CD4-positive, alpha-beta memory T cell (primary cell): ENCODE measurements around the gene C1orf141. TPM values are rescaled to one million over a fixed set of nuclear protein-coding genes. Genes with fewer than 3 reads are reported as not detected.
"Not testable (repeated sequence)": the region's sequence is repeated elsewhere in the genome, so short reads cannot be mapped to it uniquely, and the experiment has no call there.

ENCODE experiments used
- CTCF ChIA-PET: fragments of 350-600 bp; sonication (Branson Sonifier 250); formaldehyde crosslinking; loops from one replicate; lab custom pipeline; 2021; ENCODE audit warnings: inconsistent platforms; ENCODE audit not compliant: partially characterized antibody; lab: Charles Lee
- POLR2A ChIA-PET: fragments of 350-600 bp; sonication (Branson Sonifier 250); formaldehyde crosslinking; loops from one replicate; lab custom pipeline; 2021; ENCODE audit not compliant: partially characterized antibody; lab: Charles Lee
- DNase-seq, 5 donors: peaks; one replicate each; pipeline versions ENCODE4 v3.0.0 to v3.0.0-alpha.2; 2020 to 2022; ENCODE audit warnings: mixed read lengths in 1 of 5
- H3K27ac ChIP-seq: one replicate; pipeline ENCODE4 v1.7.0; 2013; ENCODE audit warnings: low read depth, low read length
- H3K27me3 ChIP-seq: 2 replicates; pipeline ENCODE4 v1.7.0; 2013; ENCODE audit warnings: mild to moderate bottlenecking, low read length, moderate library complexity; ENCODE audit not compliant: insufficient read depth
- H3K36me3 ChIP-seq: 2 replicates; pipeline ENCODE4 v1.7.0; 2013; ENCODE audit warnings: mild to moderate bottlenecking, low read length, moderate library complexity; ENCODE audit not compliant: insufficient read depth
- H3K4me1 ChIP-seq: 2 replicates; pipeline ENCODE4 v1.7.0; 2013; ENCODE audit warnings: mild to moderate bottlenecking, low read length, moderate library complexity; ENCODE audit not compliant: insufficient read depth
- H3K4me3 ChIP-seq, 2 donors: one replicate each; pipeline ENCODE4 v1.7.0; 2013; ENCODE audit warnings: low read length in 2 of 2, mild to moderate bottlenecking in 1 of 2
- H3K9me3 ChIP-seq, 2 donors: one replicate each; pipeline ENCODE4 v1.7.0; 2013; ENCODE audit warnings: low read length in 2 of 2, control low read depth in 1 of 2; ENCODE audit not compliant: control insufficient read depth in 1 of 2
- H3K27ac Mint-ChIP-seq, 7 donors: one replicate each; pipeline ENCODE4 v1.8.0; 2020 to 2021; ENCODE audit warnings: mixed read lengths in 7 of 7, mild to moderate bottlenecking in 6 of 7, inconsistent platforms in 3 of 7, moderate library complexity in 3 of 7
- H3K27me3 Mint-ChIP-seq, 2 donors: one replicate each; pipeline ENCODE4 v1.8.0; 2020 to 2021; ENCODE audit warnings: mixed read lengths in 2 of 2
- H3K36me3 Mint-ChIP-seq, 2 donors: one replicate each; pipeline ENCODE4 v1.8.0; 2020 to 2021; ENCODE audit warnings: mixed read lengths in 2 of 2, inconsistent platforms in 1 of 2, mild to moderate bottlenecking in 1 of 2
- H3K4me1 Mint-ChIP-seq, 4 donors: one replicate each; pipeline ENCODE4 v1.8.0; 2020 to 2021; ENCODE audit warnings: mixed read lengths in 4 of 4, mild to moderate bottlenecking in 1 of 4
- H3K4me3 Mint-ChIP-seq, 8 donors: one replicate each; pipeline ENCODE4 v1.8.0; 2020 to 2021; ENCODE audit warnings: mixed read lengths in 8 of 8, mild to moderate bottlenecking in 7 of 8, moderate library complexity in 6 of 8, inconsistent platforms in 3 of 8
- H3K9me3 Mint-ChIP-seq, 8 donors: one replicate each; pipeline ENCODE4 v1.8.0; 2020 to 2021; ENCODE audit warnings: mixed read lengths in 8 of 8, mild to moderate bottlenecking in 5 of 8, inconsistent platforms in 3 of 8, moderate library complexity in 1 of 8
- intact Hi-C: fragments of 100-400 bp; cut with micrococcal nuclease; formaldehyde crosslinking; loops from one replicate; pipeline ENCODE4 v1.15.1; 2023
- polyA plus RNA-seq, 2 donors: library from polyadenylated mRNA; unstranded; fragments of 300-500 nt; fragmentation: Illumina TruSeq; gene quantifications; one replicate each; pipeline ENCODE4 v1.2.3, GENCODE V29; 2021
- total RNA-seq, 2 experiments: library from RNA; stranded (reverse); gene quantifications; one replicate each; pipeline ENCODE4 v1.2.3, GENCODE V29; 2021

The C1orf141 gene
- total and polyA plus RNA-seq, 4 experiments from 2014 or later: not detected

DNA sequence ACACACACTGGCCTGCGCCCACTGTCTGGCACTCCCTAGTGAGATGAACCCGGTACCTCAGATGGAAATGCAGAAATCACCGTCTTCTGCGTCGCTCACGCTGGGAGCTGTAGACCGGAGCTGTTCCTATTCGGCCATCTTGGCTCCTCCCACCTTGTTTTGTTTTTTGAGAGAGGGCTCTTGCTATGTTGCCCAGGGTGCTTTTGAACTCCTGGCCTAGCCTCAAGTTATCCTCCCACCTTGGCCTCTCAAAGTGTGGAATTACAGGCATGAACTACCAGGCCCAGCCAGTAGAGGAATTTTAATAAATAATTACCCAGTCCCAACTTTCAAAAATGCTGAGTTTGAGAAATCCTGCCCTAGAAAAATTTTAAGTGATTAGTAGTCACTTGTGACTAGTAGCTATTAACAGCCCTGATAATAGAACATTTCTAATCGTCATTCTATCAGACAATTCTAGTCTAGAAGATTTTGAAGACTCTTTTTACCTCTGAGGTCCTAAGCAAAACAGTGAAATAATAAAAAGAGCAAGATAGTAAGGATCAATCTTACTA lies 49.9 kb downstream of the C1orf141 start:
- ChIA-PET POLR2A (no interaction called here), CTCF (no interaction called here)
- DNase-seq: no peak
- H3K4me1 ChIP-seq: no peaks in the 10 kb centered on the region
- H3K9me3 ChIP-seq: no peaks in the 10 kb centered on the region
- Mint-ChIP-seq H3K27me3 (peaks cover 3 to 10% of the 10 kb centered on the region in 2 donors), H3K36me3 (peaks cover 0 to 7% of the 10 kb centered on the region in 2 donors), H3K27ac (no peak overlapping the region), H3K4me1 (no peaks in the 10 kb centered on the region), H3K4me3 (no peak overlapping the region), H3K9me3 (peaks cover 0 to 6% (median 4%) of the 10 kb centered on the region in 8 donors)
- no peaks in the 10 kb centered on the region for H3K27me3 ChIP-seq
- H3K27ac ChIP-seq: no peak overlapping the region
- intact Hi-C loops: no loop called here
- no peak overlapping the region for H3K4me3 ChIP-seq
- no peaks in the 10 kb centered on the region for H3K36me3 ChIP-seq

DNA sequence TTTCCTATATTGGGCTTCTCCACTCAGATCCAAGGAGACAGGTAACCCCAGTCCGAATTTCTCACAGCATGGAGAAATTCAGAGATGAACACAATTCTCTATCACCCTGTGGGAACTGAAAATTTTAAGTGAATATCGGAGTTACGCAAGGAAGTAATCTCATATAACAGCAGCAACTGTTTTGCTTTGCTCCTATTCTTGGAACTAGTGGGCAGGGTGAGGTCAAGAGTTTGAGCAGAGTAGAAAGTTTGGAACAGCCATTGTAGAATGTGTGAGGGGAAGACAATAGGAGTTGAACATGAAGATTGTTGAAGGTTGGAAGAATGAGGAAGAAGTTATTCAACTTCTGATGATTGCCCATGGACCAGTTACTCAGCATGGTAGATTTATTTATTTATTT lies 56.5 kb downstream of the C1orf141 start:
- H3K9me3 ChIP-seq: no peaks in the 10 kb centered on the region
- POLR2A ChIA-PET: no interaction called here
- no peaks in the 10 kb centered on the region for H3K4me1 Mint-ChIP-seq
- no peak for DNase-seq
- H3K4me3 ChIP-seq: no peak overlapping the region
- intact Hi-C loops: no loop called here
- H3K27ac Mint-ChIP-seq: no peak overlapping the region
- no peaks in the 10 kb centered on the region for H3K4me1 ChIP-seq
- H3K27ac ChIP-seq: no peak overlapping the region
- no peaks in the 10 kb centered on the region for H3K36me3 Mint-ChIP-seq
- H3K27me3 ChIP-seq: no peaks in the 10 kb centered on the region
- no peak overlapping the region for H3K4me3 Mint-ChIP-seq
- H3K27me3 Mint-ChIP-seq: no peaks in the 10 kb centered on the region
- H3K9me3 Mint-ChIP-seq: peaks cover 0 to 6% (median 4%) of the 10 kb centered on the region in 8 donors
- CTCF ChIA-PET: no interaction called here
- no peaks in the 10 kb centered on the region for H3K36me3 ChIP-seq

- Mint-ChIP-seq H3K36me3 (no peaks in the 10 kb centered on the region), H3K27me3 (peaks cover under 1 to 5% of the 10 kb centered on the region in 2 donors), H3K27ac (no peak overlapping the region), H3K4me3 (no peak overlapping the region), H3K4me1 (no peaks in the 10 kb centered on the region), H3K9me3 (peaks cover 0 to 13% (median 11%) of the 10 kb centered on the region in 8 donors)
- no peaks in the 10 kb centered on the region for H3K36me3 ChIP-seq
- DNase-seq: no peak
- H3K4me1 ChIP-seq: no peaks in the 10 kb centered on the region
- no peak overlapping the region for H3K4me3 ChIP-seq
- POLR2A ChIA-PET: no interaction called here
- no peaks in the 10 kb centered on the region for H3K9me3 ChIP-seq
- intact Hi-C loops: no loop called here
- no peak overlapping the region for H3K27ac ChIP-seq
- CTCF ChIA-PET: no interaction called here
- H3K27me3 ChIP-seq: no peaks in the 10 kb centered on the region
Observed at GRCh38 chr1:67077593-67077992, 57.2 kb downstream of the C1orf141 start.

- POLR2A ChIA-PET: no interaction called here
- no peak overlapping the region for H3K4me3 ChIP-seq
- Mint-ChIP-seq H3K9me3 (peaks cover 3 to 29% (median 22%) of the 10 kb centered on the region in 8 donors), H3K4me3 (no peak overlapping the region), H3K4me1 (no peaks in the 10 kb centered on the region), H3K36me3 (peaks cover 3 to 7% of the 10 kb centered on the region in 2 donors), H3K27me3 (peaks cover 7 to 13% of the 10 kb centered on the region in 2 donors), H3K27ac (no peak overlapping the region)
- H3K36me3 ChIP-seq: no peaks in the 10 kb centered on the region
- intact Hi-C loops: no loop called here
- no peaks in the 10 kb centered on the region for H3K27me3 ChIP-seq
- no peaks in the 10 kb centered on the region for H3K9me3 ChIP-seq
- no peaks in the 10 kb centered on the region for H3K4me1 ChIP-seq
- CTCF ChIA-PET: no interaction called here
- no peak for DNase-seq
- no peak overlapping the region for H3K27ac ChIP-seq
Observed at GRCh38 chr1:67072749-67073148, 62.0 kb downstream of the C1orf141 start.

- peaks cover 15 to 16% of the 10 kb centered on the region in 2 donors for H3K27me3 Mint-ChIP-seq
- H3K4me3 ChIP-seq, intact Hi-C loops, H3K4me1 ChIP-seq, H3K36me3 ChIP-seq, DNase-seq, CTCF ChIA-PET, H3K4me1 Mint-ChIP-seq, POLR2A ChIA-PET, H3K9me3 ChIP-seq, H3K27ac Mint-ChIP-seq, H3K4me3 Mint-ChIP-seq, H3K27ac ChIP-seq, H3K27me3 ChIP-seq: not testable (repeated sequence)
- H3K9me3 Mint-ChIP-seq: peaks cover 4 to 32% (median 25%) of the 10 kb centered on the region in 8 donors
- peaks cover 7 to 11% of the 10 kb centered on the region in 2 donors for H3K36me3 Mint-ChIP-seq
Observed at GRCh38 chr1:67067655-67068054, 67.1 kb downstream of the C1orf141 start.

DNA sequence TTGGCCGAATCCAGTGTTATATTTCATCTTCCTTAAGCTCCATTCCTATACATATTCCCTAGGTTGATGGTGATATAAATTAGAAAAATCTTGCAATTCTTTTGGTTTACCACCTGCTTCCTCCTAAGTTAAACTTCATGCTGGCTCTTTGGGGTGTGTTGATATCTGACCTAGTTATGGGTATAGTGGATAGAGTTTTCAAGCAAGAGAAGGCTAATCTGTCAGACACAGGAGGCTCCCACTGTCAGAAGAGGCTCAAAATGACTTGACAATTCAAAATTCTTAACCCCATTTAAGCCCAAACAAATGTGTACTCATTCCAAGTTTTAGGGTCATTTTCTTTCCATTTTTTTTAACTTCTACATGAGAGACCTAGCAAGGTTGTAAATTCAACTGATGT lies 72.4 kb downstream of the C1orf141 start:
- peaks cover 0 to 9% (median 7%) of the 10 kb centered on the region in 8 donors for H3K9me3 Mint-ChIP-seq
- H3K27ac ChIP-seq: no peak overlapping the region
- H3K4me1 ChIP-seq: no peaks in the 10 kb centered on the region
- CTCF ChIA-PET: no interaction called here
- H3K4me3 Mint-ChIP-seq: no peak overlapping the region
- H3K36me3 Mint-ChIP-seq: peaks cover 3% of the 10 kb centered on the region in 2 donors
- H3K9me3 ChIP-seq: no peaks in the 10 kb centered on the region
- peaks cover 9 to 14% of the 10 kb centered on the region in 2 donors for H3K27me3 Mint-ChIP-seq
- H3K4me3 ChIP-seq: no peak overlapping the region
- H3K27me3 ChIP-seq: no peaks in the 10 kb centered on the region
- intact Hi-C loops: no loop called here
- POLR2A ChIA-PET: no interaction called here
- DNase-seq: no peak
- H3K27ac Mint-ChIP-seq: no peak overlapping the region
- H3K36me3 ChIP-seq: no peaks in the 10 kb centered on the region
- no peaks in the 10 kb centered on the region for H3K4me1 Mint-ChIP-seq

DNA sequence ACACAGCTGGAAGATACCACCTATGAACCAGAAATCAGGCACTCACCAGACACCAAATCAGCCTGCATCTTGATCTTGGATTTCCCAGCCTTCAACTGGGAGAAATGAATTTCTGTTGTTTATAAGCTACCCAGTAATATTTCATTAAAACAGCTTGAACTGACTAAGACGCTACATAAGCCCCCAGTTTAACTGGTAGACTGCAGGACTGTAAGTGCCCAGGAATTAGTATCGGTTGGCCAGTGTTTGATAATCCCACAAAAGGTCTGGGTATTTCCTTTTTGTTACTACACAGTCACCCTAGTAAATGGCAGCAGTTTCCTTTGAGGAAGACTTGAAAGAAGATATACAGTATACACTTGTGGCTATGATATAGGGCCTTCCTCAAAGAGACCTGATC lies 73.5 kb downstream of the C1orf141 start:
- no peaks in the 10 kb centered on the region for H3K36me3 ChIP-seq
- ChIA-PET POLR2A (no interaction called here), CTCF (no interaction called here)

More for the DNA sequence above, 73.5 kb downstream of the C1orf141 start:
- H3K27ac ChIP-seq: no peak overlapping the region
- no peak for DNase-seq
- no peaks in the 10 kb centered on the region for H3K4me1 Mint-ChIP-seq
- intact Hi-C loops: no loop called here
- H3K9me3 Mint-ChIP-seq: no peaks in the 10 kb centered on the region
- H3K27ac Mint-ChIP-seq: no peak overlapping the region
- no peaks in the 10 kb centered on the region for H3K9me3 ChIP-seq
- no peak overlapping the region for H3K4me3 ChIP-seq
- peaks cover 9 to 14% of the 10 kb centered on the region in 2 donors for H3K27me3 Mint-ChIP-seq
- H3K4me1 ChIP-seq: no peaks in the 10 kb centered on the region
- no peaks in the 10 kb centered on the region for H3K27me3 ChIP-seq
- H3K36me3 Mint-ChIP-seq: no peaks in the 10 kb centered on the region
- no peak overlapping the region for H3K4me3 Mint-ChIP-seq
